Peyer's patch (tissue), 4 donors: Measurements from ENCODE around the gene RNF130. TPM values are rescaled to one million over a fixed set of nuclear protein-coding genes. Genes with fewer than 3 reads are reported as not detected.

Experiments
- DNase-seq, 3 donors: peaks; one replicate each; pipeline ENCODE4 v3.0.0-alpha.2; 2017 to 2019
- H3K27ac ChIP-seq, 4 donors: fragments of 200-600 bp; sonication (generic); one replicate each; pipeline ENCODE4 v1.5.1; 2016 to 2019
- H3K27me3 ChIP-seq, 2 donors: fragments of 200-600 bp; sonication (generic); one replicate each; pipeline ENCODE4 v1.5.1; 2019
- H3K36me3 ChIP-seq, 3 donors: fragments of 200-600 bp; sonication (generic); one replicate each; pipeline ENCODE4 v1.5.1; 2016 to 2019
- H3K4me1 ChIP-seq, 4 donors: fragments of 200-600 bp; sonication (generic); one replicate each; pipeline ENCODE4 v1.5.1; 2016 to 2019
- H3K4me3 ChIP-seq, 4 donors: fragments of 200-600 bp; sonication (generic); 1 replicate in 3 of 4; 2 replicates in 1 of 4; pipeline ENCODE4 v1.5.1; 2016 to 2019; ENCODE audit warnings: mild to moderate bottlenecking in 1 of 4
- H3K9me3 ChIP-seq, 4 donors: fragments of 200-600 bp; sonication (generic); one replicate each; pipeline ENCODE4 v1.5.1; 2016 to 2019; ENCODE audit warnings: mild to moderate bottlenecking in 1 of 4
- POLR2A ChIP-seq, 2 donors: fragments of 450-650 bp; IDR thresholded peaks; one replicate each; pipeline ENCODE4 v1.5.1; 2017; ENCODE audit warnings: antibody characterized with exemption in 2 of 2, mild to moderate bottlenecking in 2 of 2, moderate library complexity in 2 of 2
- total RNA-seq, 4 donors: library from RNA; depleted of rRNA; stranded (reverse); fragments of >200 nt; gene quantifications; one replicate each; pipeline ENCODE4 v1.1.0, GENCODE V29; 2016
- TF ChIP-seq, protein P1 (sequence below), 6 experiments: fragments of 450-650 bp in 4 of 6; fragments of 200-600 bp in 2 of 6; sonication (generic) in 1 of 6; IDR thresholded peaks; one replicate each; pipeline ENCODE4 v1.5.1; 2017 to 2019; ENCODE audit warnings: antibody characterized with exemption in 6 of 6, mild to moderate bottlenecking in 3 of 6, moderate library complexity in 1 of 6

Gene RNF130
- total RNA-seq, 4 donors from 2014 or later, result 29.7 to 54.5 (median 33.6) TPM

DNA sequence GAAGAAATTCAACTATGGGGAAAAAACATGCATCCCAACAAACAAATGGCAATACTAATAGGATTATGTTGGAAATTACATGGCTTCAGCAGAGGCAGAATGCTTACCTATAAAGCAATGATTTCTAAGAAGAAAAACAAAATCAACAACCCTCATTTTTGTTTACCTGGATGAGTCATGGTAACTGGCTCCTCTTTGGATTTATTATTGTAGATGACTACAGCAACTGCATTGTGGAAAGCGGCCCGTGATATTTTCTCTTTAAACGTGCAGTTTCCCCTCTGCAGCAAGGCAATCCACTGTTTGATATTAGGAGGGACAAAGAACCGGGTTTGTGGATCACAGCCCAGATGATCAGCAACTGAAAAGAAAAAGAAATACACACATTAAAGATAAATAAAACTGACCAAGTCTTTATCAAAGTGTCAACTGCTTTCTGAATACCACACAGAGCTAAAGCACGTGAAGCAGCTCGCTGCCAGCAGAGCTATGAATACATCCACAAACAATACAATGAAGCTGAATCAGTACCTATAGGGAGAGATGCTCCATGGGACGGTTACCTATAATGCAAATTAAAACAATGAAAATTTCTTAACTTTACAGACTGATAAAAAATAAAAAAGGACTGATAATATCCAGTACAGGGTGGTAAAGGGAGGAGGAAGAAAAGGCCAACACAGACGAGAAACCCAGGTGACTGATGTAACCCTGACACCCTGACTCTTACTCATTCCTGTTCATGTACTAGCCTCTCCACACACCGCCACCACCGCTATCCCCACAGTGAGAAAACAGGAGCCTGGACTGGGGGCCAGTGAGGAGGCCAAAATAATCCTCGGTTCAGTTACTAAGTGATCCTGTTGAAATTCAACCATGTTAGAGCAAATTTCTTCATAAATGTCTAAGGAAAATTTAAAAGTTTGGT is 31.0 kb downstream of the RNF130 start:
- H3K9me3 ChIP-seq, result no peaks in the 10 kb centered on the region
- TF ChIP-seq, protein P1, sequence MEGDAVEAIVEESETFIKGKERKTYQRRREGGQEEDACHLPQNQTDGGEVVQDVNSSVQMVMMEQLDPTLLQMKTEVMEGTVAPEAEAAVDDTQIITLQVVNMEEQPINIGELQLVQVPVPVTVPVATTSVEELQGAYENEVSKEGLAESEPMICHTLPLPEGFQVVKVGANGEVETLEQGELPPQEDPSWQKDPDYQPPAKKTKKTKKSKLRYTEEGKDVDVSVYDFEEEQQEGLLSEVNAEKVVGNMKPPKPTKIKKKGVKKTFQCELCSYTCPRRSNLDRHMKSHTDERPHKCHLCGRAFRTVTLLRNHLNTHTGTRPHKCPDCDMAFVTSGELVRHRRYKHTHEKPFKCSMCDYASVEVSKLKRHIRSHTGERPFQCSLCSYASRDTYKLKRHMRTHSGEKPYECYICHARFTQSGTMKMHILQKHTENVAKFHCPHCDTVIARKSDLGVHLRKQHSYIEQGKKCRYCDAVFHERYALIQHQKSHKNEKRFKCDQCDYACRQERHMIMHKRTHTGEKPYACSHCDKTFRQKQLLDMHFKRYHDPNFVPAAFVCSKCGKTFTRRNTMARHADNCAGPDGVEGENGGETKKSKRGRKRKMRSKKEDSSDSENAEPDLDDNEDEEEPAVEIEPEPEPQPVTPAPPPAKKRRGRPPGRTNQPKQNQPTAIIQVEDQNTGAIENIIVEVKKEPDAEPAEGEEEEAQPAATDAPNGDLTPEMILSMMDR (IDR thresholded peaks at IDR 0.05), result no peak
- no peak for TF ChIP-seq POLR2A (IDR thresholded peaks at IDR 0.05)
- DNase-seq, result no peak
- H3K36me3 ChIP-seq, result peaks cover 0 to 15% (median 0%) of the 10 kb centered on the region in 3 donors
- H3K4me3 ChIP-seq, result no peak overlapping the region
- no peak overlapping the region for H3K27ac ChIP-seq
- H3K4me1 ChIP-seq, result no peaks in the 10 kb centered on the region
- no peaks in the 10 kb centered on the region for H3K27me3 ChIP-seq

DNA sequence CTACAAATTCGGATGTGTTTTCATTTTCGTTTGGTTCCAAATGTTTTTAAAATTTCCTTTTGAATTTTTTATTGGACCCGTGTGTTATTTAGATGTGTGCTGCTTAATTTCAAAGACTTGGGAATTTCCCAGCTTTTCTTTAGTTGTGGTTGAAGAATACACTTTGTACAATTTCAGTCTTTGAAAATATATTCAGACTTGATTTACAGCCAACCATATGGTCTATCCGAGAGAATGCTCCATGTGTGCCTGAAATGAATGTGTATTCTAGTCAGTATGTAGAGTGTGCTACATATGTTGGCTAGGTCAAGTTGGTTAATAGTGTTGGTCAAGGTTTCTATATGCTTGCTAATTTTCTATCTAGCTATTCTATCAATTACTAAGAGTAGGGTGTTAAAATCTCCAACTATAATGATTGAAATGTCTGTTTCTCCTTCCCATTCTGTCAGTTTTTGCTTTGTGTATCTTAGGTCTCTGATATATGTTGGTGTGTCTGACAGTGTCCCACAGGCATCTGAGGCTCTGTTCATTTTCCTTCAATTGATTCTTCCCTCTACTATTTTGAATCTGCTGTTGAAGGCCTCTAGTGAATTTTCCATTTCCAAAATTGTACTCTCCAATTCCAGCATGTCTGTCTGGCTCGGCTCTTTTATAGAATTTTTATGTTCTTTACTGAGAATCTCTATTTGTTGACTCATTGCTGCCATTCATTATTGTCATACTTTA is 36.2 kb downstream of the RNF130 start:
- H3K27ac ChIP-seq, result no peak overlapping the region
- H3K27me3 ChIP-seq, result no peaks in the 10 kb centered on the region
- H3K4me3 ChIP-seq, result no peak overlapping the region
- no peak for DNase-seq
- H3K4me1 ChIP-seq, result no peaks in the 10 kb centered on the region
- no peaks in the 10 kb centered on the region for H3K9me3 ChIP-seq
- TF ChIP-seq, protein P1 (IDR thresholded peaks at IDR 0.05), result no peak
- TF ChIP-seq POLR2A (IDR thresholded peaks at IDR 0.05), result no peak
- peaks cover 0 to 21% (median 0%) of the 10 kb centered on the region in 3 donors for H3K36me3 ChIP-seq

DNA sequence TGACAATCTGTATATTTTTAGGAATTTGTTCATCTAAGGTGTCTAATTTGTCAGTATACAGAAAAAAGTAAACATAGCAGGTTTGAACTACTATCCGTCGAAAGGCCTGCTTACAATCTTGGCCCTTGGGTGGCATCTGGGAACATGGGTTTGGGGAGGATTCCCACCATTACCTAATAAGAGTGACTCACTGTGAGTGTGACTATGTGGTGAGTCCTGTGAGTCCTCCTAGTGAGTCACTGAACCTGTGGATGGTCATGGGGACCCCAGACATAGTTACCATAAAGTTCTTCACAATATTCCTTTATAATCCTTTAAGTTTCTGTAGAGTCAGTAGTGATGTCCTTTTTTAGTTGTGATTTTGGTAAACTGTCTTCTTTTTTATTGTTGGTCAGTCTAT is 37.0 kb downstream of the RNF130 start:
- Histone ChIP-seq H3K9me3 (no peaks in the 10 kb centered on the region), H3K36me3 (peaks cover 0 to 21% (median 0%) of the 10 kb centered on the region in 3 donors), H3K27me3 (no peaks in the 10 kb centered on the region), H3K27ac (no peak overlapping the region), H3K4me1 (no peaks in the 10 kb centered on the region), H3K4me3 (no peak overlapping the region)
- DNase-seq, result no peak
- TF ChIP-seq, protein P1 (IDR thresholded peaks at IDR 0.05), result no peak
- no peak for TF ChIP-seq POLR2A (IDR thresholded peaks at IDR 0.05)

DNA sequence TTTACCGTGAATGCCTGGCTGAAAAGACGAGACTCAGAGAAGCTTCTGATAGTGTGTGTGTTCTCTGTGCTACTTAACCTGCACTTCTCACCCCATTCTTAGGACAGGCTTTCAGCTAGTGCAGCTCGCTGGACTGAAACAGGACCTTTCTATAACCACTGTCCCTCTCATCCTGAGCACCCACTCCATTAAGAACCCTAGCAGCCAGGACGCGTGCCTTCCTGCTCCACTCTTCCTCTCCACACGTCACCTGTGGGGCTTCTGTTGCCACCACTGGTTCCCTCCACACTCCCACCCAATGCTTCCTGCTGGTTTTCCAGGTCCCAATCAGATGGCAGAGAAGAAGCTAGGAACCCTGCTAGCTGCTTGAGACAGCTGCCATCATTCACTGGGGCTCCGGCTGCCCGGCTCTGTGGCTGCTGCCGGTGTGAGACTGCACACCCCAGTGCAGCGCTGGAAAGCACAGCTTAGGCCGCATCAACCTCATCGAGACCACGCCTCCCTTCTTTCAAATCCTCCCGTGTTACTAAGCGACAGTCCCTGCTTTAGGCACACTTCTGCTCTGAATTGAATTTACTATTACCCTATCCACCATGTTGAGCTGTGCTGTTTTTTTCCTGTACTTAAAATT is 44.0 kb downstream of the RNF130 start:
- TF ChIP-seq, protein P1 (IDR thresholded peaks at IDR 0.05), result no peak
- TF ChIP-seq POLR2A (IDR thresholded peaks at IDR 0.05), result no peak

DNA sequence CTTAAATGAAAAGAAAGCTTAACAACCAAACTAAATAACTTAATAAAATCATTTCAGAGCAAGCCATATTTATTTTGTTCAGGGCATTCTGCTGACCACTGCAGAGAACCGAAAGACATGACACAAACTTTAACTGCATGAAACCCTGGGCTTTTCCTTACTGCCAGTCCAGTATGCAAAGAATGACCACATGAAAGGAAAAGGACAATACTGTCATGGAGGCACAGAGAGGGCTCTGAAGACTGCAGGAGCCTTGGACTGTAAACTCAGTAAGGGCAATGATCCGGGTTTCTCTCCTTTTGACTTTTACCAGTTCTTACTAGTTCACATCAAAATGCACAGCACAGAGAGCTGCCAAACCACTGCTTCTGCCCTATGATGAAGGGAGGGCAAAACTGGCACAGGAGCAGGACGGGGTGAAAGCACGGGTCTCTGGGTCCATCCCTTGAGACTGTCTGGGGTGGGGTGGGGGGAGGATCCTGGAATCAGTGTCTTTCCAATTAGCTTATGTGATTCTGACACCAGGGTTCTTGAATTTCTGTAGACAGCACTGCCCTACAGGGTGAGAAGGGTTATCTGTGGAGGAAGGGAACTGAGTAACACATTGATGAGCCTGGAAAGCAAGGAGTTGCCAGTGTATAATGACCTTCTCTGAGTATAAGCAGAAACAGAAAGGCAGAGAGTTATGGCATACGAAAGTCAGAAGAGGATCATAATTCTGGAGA is 44.7 kb downstream of the RNF130 start:
- Histone ChIP-seq H3K36me3 (no peaks in the 10 kb centered on the region), H3K4me1 (no peaks in the 10 kb centered on the region), H3K4me3 (no peak overlapping the region), H3K27ac (no peak overlapping the region), H3K9me3 (no peaks in the 10 kb centered on the region), H3K27me3 (no peaks in the 10 kb centered on the region)
- DNase-seq, result no peak
- TF ChIP-seq, protein P1 (IDR thresholded peaks at IDR 0.05), result no peak
- no peak for TF ChIP-seq POLR2A (IDR thresholded peaks at IDR 0.05)

More for the DNA sequence above, 44.0 kb downstream of the RNF130 start:
- Histone ChIP-seq H3K27ac (no peak overlapping the region), H3K36me3 (no peaks in the 10 kb centered on the region), H3K27me3 (no peaks in the 10 kb centered on the region), H3K4me1 (no peaks in the 10 kb centered on the region), H3K9me3 (no peaks in the 10 kb centered on the region), H3K4me3 (no peak overlapping the region)
- DNase-seq, result no peak
